GM20000 (cell line): ENCODE data around the gene GRAPL.
"Not testable (repeated sequence)": the region's sequence is repeated elsewhere in the genome, so short reads cannot be mapped to it uniquely, and the experiment has no call there.

Experiments
- DNase-seq: peaks from one replicate; pipeline ENCODE4 v3.0.0; 2012; ENCODE audit warnings: low spot score
- CTCF ChIP-seq: IDR thresholded peaks from 2 replicates; pipeline ENCODE4 v1.5.1; 2012; ENCODE audit warnings: mild to moderate bottlenecking, control low read depth; ENCODE audit errors: extremely low read depth, missing control alignments

The GRAPL gene

DNA sequence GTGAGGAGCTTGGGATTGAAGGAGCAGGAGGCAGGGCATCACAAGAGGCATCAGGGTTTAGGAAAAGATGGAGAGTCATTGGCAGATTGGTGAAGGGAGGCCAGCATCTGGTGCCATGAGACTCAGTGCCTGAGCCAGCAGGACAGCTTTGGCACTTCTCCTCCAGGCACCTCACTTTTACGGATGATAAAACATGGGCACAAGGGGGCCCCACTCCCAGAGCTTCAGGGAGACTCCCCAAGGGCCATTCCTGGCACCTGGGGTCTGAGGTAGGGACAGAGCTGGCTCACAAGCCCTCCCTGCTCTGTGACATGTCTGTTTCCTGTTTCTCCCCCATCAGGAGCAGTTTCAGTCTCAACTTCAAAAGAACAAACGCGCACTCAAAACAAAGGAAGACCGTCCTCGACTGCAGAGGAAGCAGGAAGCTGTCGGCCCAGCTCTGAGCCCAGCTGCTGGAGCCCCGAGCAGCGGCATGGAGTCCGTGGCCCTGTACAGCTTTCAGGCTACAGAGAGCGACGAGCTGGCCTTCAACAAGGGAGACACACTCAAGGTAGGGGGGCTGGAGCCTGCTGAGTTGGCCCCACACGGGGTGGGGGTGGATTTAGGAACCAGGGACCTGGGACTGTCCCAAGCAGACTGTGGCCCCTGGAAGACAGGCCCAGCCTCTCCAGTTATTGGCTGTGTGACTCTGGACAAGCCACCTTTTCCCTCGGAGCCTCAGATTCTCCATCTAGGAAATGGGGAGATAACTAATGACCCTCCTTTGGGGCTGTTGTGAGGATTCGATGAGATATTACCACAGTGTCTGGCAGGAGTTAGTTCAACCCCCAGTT lies at the start of gene GRAPL:
Gene GRAPL (plus strand): TSS at position 442 of the 833 bp plus-strand sequence. CDS start 31 bp downstream, at position 473.
- DNase-seq = not testable (repeated sequence)

- DNase-seq = not testable (repeated sequence)
These were observed 38.3 kb upstream of the GRAPL start for GRCh38 chr17:19088804-19089685.

DNA sequence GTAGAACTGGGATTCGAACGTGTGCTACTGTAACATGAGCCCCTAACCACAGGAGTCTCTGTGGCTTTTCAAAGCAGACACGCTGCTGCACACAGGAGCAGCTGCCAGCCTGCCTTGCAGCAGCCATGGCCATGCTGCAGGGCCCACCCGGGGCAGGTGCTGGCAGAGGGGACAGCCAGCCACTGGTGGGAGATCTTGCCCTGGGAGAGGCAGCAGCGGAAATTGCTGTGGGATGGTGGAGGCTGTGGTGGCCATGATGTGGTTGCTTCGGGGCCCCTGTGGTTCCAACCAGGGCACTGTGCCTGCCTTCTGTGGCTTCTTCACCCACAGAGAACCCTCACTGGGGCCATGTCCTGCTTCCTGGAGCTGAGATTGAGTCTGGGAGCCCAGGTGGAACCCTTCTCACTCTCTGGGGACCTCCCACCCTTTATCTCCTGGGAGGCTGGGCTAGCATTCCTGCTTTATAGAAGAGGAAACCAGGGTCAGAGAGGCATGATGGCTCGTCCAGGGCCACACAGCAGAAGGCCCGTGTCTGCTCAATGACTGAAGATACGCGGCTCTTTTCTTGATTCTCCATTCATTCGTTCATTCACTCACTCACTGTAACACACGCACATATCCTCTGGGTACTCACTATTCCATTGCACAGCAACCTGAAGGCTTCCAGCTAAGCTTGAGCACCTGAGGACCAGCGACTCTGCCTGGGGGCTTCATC lies 37.2 kb upstream of the GRAPL start:
- not testable (repeated sequence) for DNase-seq

- DNase-seq = not testable (repeated sequence)
These were observed 34.4 kb upstream of the GRAPL start for GRCh38 chr17:19092737-19093683.

DNA sequence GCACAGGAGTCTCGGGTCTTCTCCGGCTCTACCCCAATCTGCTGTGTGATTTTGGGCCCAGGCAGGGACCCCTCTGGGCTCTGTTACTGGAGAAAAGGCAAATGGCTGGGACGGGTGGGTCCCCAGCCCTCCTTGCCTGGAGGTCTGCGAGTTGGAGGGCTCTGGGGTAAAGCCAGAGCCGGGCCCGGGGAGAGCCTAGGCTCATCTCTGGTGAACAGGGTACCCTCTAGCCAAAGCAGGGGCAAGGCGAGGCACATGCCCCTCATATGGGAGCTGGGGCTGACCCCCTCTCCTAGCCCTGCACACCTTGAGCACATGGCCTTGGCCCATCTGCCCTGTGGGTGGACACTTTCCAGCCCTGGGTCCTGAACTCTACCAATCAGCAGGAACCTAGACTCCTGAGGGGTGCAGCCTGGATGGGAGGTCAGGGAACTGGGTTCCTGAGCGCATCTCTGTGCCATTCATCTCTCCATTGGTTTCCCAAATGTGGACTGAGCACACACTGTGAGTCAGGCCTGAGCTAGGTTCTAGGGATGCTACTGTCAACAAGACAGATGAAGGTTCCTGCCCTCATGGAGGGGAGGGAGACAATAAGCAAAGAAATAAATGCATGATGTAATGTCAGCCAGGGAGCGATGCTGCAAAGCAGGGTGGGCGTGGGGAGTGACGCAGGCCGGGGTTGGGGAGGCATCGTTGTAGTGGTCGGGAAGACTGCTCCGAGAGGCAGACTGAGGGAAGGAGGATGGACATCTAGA lies 33.5 kb upstream of the GRAPL start:
- DNase-seq = not testable (repeated sequence)

- DNase-seq = not testable (repeated sequence)
These were observed 18.9 kb upstream of the GRAPL start for GRCh38 chr17:19108517-19108916.

DNA sequence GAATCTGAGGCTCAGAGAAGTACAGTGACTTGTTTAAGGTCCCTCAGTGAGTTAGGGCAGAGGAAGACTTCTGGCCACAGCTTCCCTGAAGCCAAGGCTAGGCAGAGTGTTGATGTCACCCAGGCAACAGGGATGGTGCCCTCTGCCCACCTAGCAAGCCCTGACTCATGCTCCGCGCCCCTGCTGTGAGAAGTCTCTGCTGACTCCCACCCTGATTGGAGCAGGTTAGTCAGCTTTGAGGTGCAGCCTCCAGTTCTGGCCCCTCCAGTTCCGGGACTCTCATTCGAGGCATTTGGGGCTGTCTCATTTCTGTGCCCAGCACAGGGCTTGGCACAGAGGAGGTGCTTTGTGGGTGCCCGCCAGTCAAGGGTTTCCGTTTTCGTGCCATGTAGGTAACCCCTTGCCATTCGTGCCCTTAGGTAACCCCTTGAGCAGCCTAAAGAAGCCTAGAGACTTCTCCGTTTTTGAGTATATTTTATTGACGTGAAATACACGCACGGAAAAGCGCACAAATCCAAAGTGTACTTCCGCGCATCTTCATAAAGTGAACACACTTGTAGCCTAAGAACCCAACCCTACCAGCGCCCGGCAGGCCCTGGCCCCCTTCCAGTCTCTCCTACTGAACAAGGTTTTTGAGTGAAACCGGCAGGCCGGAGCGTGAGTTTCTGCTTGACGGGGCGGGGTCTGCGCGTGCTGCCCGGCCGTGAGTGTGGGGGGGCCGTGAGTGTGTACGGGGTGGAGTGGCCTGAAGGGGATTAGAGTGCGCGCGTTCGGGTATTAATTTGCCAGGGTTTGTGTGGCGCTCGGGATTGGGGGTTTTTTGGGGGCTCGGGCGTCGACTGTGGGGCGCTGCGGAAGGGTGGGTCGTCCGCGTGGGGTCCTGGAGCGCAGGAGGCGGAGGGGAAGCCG lies 16.9 kb upstream of the GRAPL start:
- not testable (repeated sequence) for DNase-seq

GRCh38 chr17:19111111-19111711 lies 16.2 kb upstream of the GRAPL start:
- DNase-seq = not testable (repeated sequence)
- TF ChIP-seq CTCF = peak; percentile 26

- not testable (repeated sequence) for DNase-seq
These were observed 15.5 kb upstream of the GRAPL start for GRCh38 chr17:19111801-19112458.

DNA sequence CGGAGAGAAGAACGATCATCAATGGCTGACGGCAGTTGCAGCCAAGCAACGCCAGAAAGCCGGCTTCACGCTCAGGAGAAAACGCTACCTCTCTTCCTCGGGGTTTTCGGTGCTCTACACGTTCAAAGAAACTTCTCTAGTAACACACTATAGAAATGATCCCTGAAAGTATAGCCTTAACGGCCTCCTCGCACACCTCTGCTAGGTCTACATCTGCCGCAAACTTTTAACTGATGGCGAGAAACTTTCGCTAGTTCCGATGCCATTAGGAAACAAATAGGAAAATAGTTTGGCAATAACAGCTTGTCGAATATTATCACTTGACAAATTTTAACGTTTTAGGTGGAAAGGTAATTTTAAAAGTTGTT lies 14.9 kb upstream of the GRAPL start:
- DNase-seq = not testable (repeated sequence)

DNA sequence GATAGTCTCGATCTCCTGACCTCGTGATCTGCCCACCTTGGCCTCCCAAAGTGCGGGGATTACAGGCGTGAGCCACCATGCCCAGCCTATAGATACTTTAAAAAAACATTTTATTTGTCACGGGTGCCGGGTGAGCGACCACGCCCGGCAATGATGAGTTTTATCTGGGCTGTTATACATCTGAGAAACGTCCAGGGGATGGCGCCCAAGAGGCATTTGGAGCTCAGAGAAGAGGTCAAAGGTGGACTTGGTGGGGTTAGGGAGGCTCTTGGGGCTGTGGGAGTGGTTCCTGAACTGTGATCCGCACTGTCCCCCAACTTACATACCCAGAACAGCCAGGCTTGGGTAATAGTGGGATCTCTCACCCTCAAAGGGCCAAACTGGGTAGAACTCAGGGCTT lies 8.7 kb upstream of the GRAPL start:
- not testable (repeated sequence) for DNase-seq

- not testable (repeated sequence) for DNase-seq
These were observed 2.1 kb upstream of the GRAPL start for GRCh38 chr17:19125289-19125688.

GRCh38 chr17:19129500-19129899 lies 2.1 kb downstream of the GRAPL start:
- not testable (repeated sequence) for DNase-seq

DNA sequence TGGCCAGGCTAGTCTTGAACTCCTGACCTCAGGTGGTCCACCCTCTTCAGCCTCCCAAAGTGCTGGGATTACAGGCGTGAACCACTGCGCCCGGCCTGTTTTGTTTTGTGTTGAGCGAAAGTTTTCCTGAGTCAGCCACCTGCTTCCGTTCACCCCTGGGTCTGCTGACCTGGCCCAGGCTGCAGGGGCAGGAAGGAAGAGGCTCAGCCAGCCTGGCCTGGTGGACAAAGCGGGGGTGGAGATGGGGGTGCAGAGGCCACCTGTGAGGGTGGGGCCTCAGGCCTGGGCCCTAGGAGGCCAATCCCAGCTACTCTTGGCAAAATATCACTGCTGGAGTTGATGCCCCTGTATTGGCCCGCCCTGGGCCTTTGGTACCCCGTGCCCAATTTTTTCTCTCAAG lies 3.7 kb downstream of the GRAPL start:
- not testable (repeated sequence) for DNase-seq

GRCh38 chr17:19131772-19132171 lies 4.4 kb downstream of the GRAPL start:
- not testable (repeated sequence) for DNase-seq

- DNase-seq = not testable (repeated sequence)
These were observed 6.4 kb downstream of the GRAPL start for GRCh38 chr17:19133793-19134192.
